OCI-LY1 (cell line): Measurements from ENCODE around the gene ZBTB42.
A peak's percentile ranks its signal among the peaks of the same experiment; 100 is the strongest.

Experiments
- H2AFZ ChIP-seq: fragments of 200-600 bp; sonication (generic), shearing (Covaris generic); 2 replicates; pipeline ENCODE4 v1.6.0; 2014; ENCODE audit warnings: antibody characterized with exemption, mild to moderate bottlenecking, low read length
- H3F3A ChIP-seq: fragments of 200-600 bp; sonication (generic), shearing (Covaris generic); 2 replicates; pipeline ENCODE4 v1.6.0; 2014; ENCODE audit warnings: mild to moderate bottlenecking, antibody characterized with exemption, low read length, moderate library complexity; ENCODE audit not compliant: insufficient read depth
- H3K27ac ChIP-seq: fragments of 200-600 bp; sonication (generic); 2 replicates; pipeline ENCODE4 v1.5.1; 2014; ENCODE audit warnings: low read length, mixed run types, mild to moderate bottlenecking, low read depth; ENCODE audit not compliant: poor library complexity, severe bottlenecking
- H3K27me3 ChIP-seq: fragments of 200-600 bp; sonication (generic); 2 replicates; pipeline ENCODE4 v1.6.0; 2014; ENCODE audit warnings: antibody characterized with exemption, mild to moderate bottlenecking, low read length, moderate library complexity; ENCODE audit not compliant: insufficient read depth
- H3K36me3 ChIP-seq: fragments of 200-600 bp; sonication (generic); 2 replicates; pipeline ENCODE4 v1.6.1; 2014; ENCODE audit warnings: mild to moderate bottlenecking, antibody characterized with exemption, low read length, moderate library complexity, mixed read lengths; ENCODE audit not compliant: insufficient read depth
- H3K4me1 ChIP-seq: fragments of 200-600 bp; sonication (generic); 2 replicates; pipeline ENCODE4 v1.5.1; 2014; ENCODE audit warnings: mild to moderate bottlenecking, low read length, moderate library complexity; ENCODE audit not compliant: insufficient read depth, severe bottlenecking
- H3K4me2 ChIP-seq: fragments of 200-600 bp; sonication (generic), shearing (Covaris generic); 2 replicates; pipeline ENCODE4 v1.6.1; 2014; ENCODE audit warnings: low read length
- H3K4me3 ChIP-seq: fragments of 200-600 bp; sonication (generic); 2 replicates; pipeline ENCODE4 v1.5.1; 2014; ENCODE audit warnings: low read length, low read depth, mild to moderate bottlenecking, mixed read lengths; ENCODE audit not compliant: poor library complexity, severe bottlenecking
- H3K79me2 ChIP-seq: fragments of 200-600 bp; shearing (Covaris generic); 2 replicates; pipeline ENCODE4 v1.6.1; 2016; ENCODE audit warnings: mixed run types, low read length, mixed read lengths; ENCODE audit not compliant: insufficient read depth
- H3K9ac ChIP-seq: fragments of 200-600 bp; sonication (generic), shearing (Covaris generic); 2 replicates; pipeline ENCODE4 v1.6.1; 2014; ENCODE audit warnings: mild to moderate bottlenecking, low read length, mixed read lengths
- H3K9me2 ChIP-seq: fragments of 200-600 bp; sonication (generic), shearing (Covaris generic); 2 replicates; pipeline ENCODE4 v1.6.1; 2014; ENCODE audit warnings: low read depth, mild to moderate bottlenecking, low read length, mixed read lengths
- H3K9me3 ChIP-seq: fragments of 200-600 bp; shearing (Covaris generic); 2 replicates; pipeline ENCODE4 v1.6.1; 2014; ENCODE audit warnings: low read length, mixed read lengths
- H4K20me1 ChIP-seq: fragments of 200-600 bp; sonication (generic), shearing (Covaris generic); 2 replicates; pipeline ENCODE4 v1.6.0; 2016; ENCODE audit warnings: mild to moderate bottlenecking, low read length; ENCODE audit not compliant: insufficient read depth
- EZH2 ChIP-seq: fragments of 200-600 bp; sonication (generic), shearing (Covaris generic); IDR thresholded peaks from 2 replicates; pipeline ENCODE4 v1.8.0; 2017; ENCODE audit warnings: borderline replicate concordance, mixed run types, mild to moderate bottlenecking, antibody characterized with exemption, low read length, moderate library complexity, mixed read lengths
- TF ChIP-seq, protein P1 (sequence below): fragments of 200-600 bp; sonication (generic), shearing (Covaris generic); IDR thresholded peaks from 2 replicates; pipeline ENCODE4 v1.5.1; 2017; ENCODE audit warnings: mild to moderate bottlenecking, antibody characterized with exemption, low read length, moderate library complexity, mixed read lengths

Gene ZBTB42

DNA sequence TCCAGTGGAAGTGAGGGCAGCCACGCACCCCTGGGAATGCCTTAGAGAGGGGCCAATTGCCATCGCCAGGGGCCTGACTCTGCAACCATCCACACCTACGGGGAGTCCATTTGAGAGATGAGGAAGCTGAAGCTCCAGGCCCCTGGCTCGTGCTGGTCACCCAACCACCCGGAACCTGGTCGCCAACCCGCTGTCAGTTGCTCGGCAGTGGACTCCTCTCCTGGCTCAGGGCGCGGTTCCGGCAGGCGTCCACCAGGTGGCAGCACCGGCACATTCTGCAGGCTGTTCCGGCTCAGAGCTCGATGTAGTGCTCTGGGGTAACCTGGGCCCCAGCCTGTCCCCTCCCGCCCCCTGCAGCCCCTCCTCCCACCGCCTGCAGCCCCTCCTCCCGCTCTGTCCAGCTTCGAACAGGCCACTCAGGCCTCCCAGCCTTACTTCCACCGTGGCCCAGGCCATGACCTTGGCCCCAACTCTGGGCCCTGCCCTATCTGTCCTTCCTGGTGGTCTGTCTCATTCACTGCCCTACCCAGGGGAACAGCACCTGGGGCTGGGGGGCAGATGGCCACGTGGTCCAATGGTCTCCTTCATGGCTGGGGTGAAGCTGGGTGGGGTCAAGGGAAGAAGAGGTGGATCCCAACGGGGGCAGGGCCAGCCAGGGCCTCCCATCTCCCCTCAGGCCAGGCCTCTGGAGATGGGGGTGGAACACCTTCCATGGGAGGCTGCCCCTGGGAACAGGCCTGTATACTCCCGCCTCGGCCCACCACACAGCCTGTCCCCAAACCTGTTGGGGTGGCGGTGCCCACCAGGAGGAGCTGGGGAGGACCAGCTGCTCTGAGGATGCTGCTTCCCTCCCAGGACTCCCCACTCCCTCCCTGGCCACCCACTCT is 32.2 kb upstream of the ZBTB42 start:
- H3K9ac ChIP-seq: no peak overlapping the region
- no peak for TF ChIP-seq EZH2
- TF ChIP-seq, protein P1, sequence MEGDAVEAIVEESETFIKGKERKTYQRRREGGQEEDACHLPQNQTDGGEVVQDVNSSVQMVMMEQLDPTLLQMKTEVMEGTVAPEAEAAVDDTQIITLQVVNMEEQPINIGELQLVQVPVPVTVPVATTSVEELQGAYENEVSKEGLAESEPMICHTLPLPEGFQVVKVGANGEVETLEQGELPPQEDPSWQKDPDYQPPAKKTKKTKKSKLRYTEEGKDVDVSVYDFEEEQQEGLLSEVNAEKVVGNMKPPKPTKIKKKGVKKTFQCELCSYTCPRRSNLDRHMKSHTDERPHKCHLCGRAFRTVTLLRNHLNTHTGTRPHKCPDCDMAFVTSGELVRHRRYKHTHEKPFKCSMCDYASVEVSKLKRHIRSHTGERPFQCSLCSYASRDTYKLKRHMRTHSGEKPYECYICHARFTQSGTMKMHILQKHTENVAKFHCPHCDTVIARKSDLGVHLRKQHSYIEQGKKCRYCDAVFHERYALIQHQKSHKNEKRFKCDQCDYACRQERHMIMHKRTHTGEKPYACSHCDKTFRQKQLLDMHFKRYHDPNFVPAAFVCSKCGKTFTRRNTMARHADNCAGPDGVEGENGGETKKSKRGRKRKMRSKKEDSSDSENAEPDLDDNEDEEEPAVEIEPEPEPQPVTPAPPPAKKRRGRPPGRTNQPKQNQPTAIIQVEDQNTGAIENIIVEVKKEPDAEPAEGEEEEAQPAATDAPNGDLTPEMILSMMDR: peak; percentile 87
- H4K20me1 ChIP-seq: no peaks in the 10 kb centered on the region
- H3K27me3 ChIP-seq: no peaks in the 10 kb centered on the region
- H3K4me2 ChIP-seq: no peak overlapping the region
- no peaks in the 10 kb centered on the region for H3F3A ChIP-seq
- H3K36me3 ChIP-seq: peaks cover 50% of the 10 kb centered on the region
- no peak overlapping the region for H3K4me3 ChIP-seq
- no peak overlapping the region for H3K27ac ChIP-seq
- no peaks in the 10 kb centered on the region for H3K79me2 ChIP-seq
- no peaks in the 10 kb centered on the region for H3K9me2 ChIP-seq
- H3K4me1 ChIP-seq: no peaks in the 10 kb centered on the region
- H3K9me3 ChIP-seq: peaks cover 15% of the 10 kb centered on the region
- no peak overlapping the region for H2AFZ ChIP-seq

DNA sequence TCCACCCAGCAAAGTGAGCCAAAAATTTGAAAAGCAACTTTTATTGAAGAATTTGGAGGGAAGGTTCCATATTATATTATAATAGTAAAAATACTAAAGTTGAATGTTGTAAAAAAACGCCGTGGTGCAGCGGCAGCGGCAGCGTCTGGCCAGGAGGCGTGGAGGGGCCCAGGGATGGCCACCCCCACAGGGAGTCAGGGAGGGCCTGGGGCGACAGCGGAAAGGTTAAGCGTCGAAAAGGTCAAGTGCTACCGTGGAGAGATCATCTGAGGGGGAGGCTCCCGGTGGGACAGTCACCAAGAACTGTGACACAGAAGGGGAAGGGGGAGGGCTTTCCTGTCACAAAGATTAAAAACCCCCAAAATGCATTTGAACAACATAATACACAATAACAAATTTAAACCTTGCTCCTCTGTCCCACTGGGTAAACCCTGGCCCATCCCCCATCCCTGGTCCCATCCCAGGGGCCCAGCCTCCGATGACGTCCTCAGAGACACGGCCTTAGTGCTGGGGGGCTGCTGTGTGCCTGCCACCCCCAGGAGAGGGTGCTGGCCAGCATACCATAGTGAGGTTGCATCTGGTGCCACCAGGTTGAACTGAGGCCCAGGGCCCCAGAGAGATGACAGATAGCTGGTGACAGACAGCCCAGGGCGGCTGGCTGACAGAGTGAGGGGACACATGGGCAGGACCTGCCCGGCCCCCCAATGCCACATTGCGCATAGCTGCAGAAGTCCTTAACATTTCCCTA is 31.4 kb upstream of the ZBTB42 start:
- Histone ChIP-seq H3K79me2 (no peaks in the 10 kb centered on the region), H3K4me3 (no peak overlapping the region), H2AFZ (no peak overlapping the region), H3K9me3 (peaks cover 15% of the 10 kb centered on the region), H4K20me1 (no peaks in the 10 kb centered on the region), H3K4me2 (no peak overlapping the region), H3K27me3 (no peaks in the 10 kb centered on the region), H3K9ac (no peak overlapping the region), H3K36me3 (peaks cover 50% of the 10 kb centered on the region), H3K4me1 (no peaks in the 10 kb centered on the region), H3K9me2 (no peaks in the 10 kb centered on the region), H3F3A (no peaks in the 10 kb centered on the region), H3K27ac (no peak overlapping the region)
- TF ChIP-seq, protein P1: no peak
- no peak for TF ChIP-seq EZH2

DNA sequence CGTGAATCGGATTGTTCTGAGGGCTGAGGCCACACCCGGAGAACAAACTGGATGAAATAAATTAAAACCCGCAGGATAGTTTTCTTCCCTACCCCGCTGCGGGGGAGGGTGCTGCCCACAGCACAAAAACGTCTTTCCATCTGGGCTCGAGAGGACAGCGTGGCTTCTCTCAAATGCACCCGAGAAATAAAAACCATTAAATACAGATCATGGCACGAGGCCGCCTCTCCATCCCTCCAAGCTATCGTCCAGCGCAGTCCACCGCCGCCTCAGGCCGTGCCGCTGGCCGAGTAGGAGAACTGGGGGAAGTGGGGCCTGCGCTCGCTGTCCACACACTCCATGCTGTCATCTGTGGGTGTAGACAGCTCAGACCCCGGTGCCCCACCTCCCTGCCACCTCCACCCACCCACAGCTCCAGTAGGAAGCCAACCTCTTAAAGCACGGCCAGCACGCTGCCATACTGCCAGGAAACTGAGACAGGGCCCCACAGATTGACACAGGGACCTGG is 30.8 kb upstream of the ZBTB42 start:
- Histone ChIP-seq H3K4me1 (no peaks in the 10 kb centered on the region), H3K79me2 (no peaks in the 10 kb centered on the region), H3K27me3 (no peaks in the 10 kb centered on the region), H3K4me3 (no peak overlapping the region), H3K9me2 (no peaks in the 10 kb centered on the region), H3K36me3 (peaks cover 53% of the 10 kb centered on the region), H4K20me1 (no peaks in the 10 kb centered on the region), H3F3A (no peaks in the 10 kb centered on the region), H3K27ac (no peak overlapping the region), H3K9me3 (peaks cover 15% of the 10 kb centered on the region), H3K9ac (no peak overlapping the region), H3K4me2 (no peak overlapping the region), H2AFZ (no peak overlapping the region)
- no peak for TF ChIP-seq EZH2
- TF ChIP-seq, protein P1: no peak
